OCI-LY3 (cell line): Measurements from ENCODE around the gene C2orf72.

Source experiments
- CTCF ChIP-seq: fragments of 200-600, 300-600 bp; sonication (generic); IDR thresholded peaks from 2 replicates; pipeline ENCODE4 v1.5.1; 2014; ENCODE audit warnings: antibody characterized with exemption, low read length, low read depth
- EZH2phosphoT487 ChIP-seq: fragments of 200-600 bp; shearing (Covaris generic); IDR thresholded peaks from 2 replicates; pipeline ENCODE4 v1.6.1; 2018; ENCODE audit warnings: antibody characterized with exemption, mixed run types, low read depth

GRCh38 chr2:231050018-231050901 is 12.9 kb downstream of the C2orf72 start:
- TF ChIP-seq CTCF (no peak), EZH2phosphoT487 (no peak)
